Panc1 (cell line): ENCODE results near the gene COX15.

ENCODE experiments used
- CTCF ChIP-seq: fragments of 450-650 bp; IDR thresholded peaks from 2 replicates; pipeline ENCODE4 v1.5.1; 2017; ENCODE audit warnings: mild to moderate bottlenecking
- POLR2AphosphoS5 ChIP-seq: IDR thresholded peaks from 2 replicates; pipeline ENCODE4 v1.6.1; 2012; ENCODE audit warnings: mild to moderate bottlenecking, low read depth, low read length, moderate library complexity
- SIN3A ChIP-seq: IDR thresholded peaks from 2 replicates; pipeline ENCODE4 v1.6.1; 2012; ENCODE audit warnings: low read depth, mild to moderate bottlenecking, low read length, moderate library complexity, borderline replicate concordance; ENCODE audit not compliant: insufficient read depth

- TF ChIP-seq POLR2AphosphoS5 (no peak), CTCF (no peak), SIN3A (no peak)
These were observed 42.5 kb downstream of the COX15 start for GRCh38 chr10:99689461-99689860.
